HUES64 (cell line): ENCODE measurements around the gene FCHSD1.

Experiments
- H3K27ac ChIP-seq: 2 replicates; pipeline ENCODE4 v1.7.0; 2013; ENCODE audit warnings: low read depth, low read length, inconsistent platforms
- H3K27me3 ChIP-seq: 2 replicates; pipeline ENCODE4 v1.6.1; 2013; ENCODE audit warnings: mild to moderate bottlenecking, low read length; ENCODE audit not compliant: insufficient read depth
- H3K36me3 ChIP-seq: 2 replicates; pipeline ENCODE4 v1.6.1; 2013; ENCODE audit warnings: mild to moderate bottlenecking, low read length; ENCODE audit not compliant: insufficient read depth
- H3K4me1 ChIP-seq: 2 replicates; pipeline ENCODE4 v1.6.1; 2013; ENCODE audit warnings: mild to moderate bottlenecking, low read length, moderate library complexity; ENCODE audit not compliant: insufficient read depth
- H3K4me3 ChIP-seq: 2 replicates; pipeline ENCODE4 v1.5.1; 2013; ENCODE audit warnings: mild to moderate bottlenecking, low read length, moderate library complexity
- H3K9ac ChIP-seq: 2 replicates; pipeline ENCODE4 v1.6.1; 2013; ENCODE audit warnings: mild to moderate bottlenecking, low read depth, low read length
- H3K9me3 ChIP-seq: 2 replicates; pipeline ENCODE4 v1.6.1; 2013; ENCODE audit warnings: low read depth, low read length; ENCODE audit not compliant: insufficient read depth
- WGBS: fragments of 150-250, 120-280 bp; methylation state at CpG from one replicate; pipeline ENCODE4 v1.1.7; 2013; ENCODE audit warnings: missing lambda C conversion rate; 5-methylcytosine and 5-hydroxymethylcytosine counted together

FCHSD1 gene

GRCh38 chr5:141596867-141597266 is 54.4 kb downstream of the FCHSD1 start:
- H3K4me1 ChIP-seq, result no peaks in the 10 kb centered on the region
- H3K36me3 ChIP-seq, result peaks cover 3% of the 10 kb centered on the region; the same call in 1 of the 2 replicates
- no peak overlapping the region for H3K9ac ChIP-seq
- H3K27ac ChIP-seq, result no peak overlapping the region
- H3K9me3 ChIP-seq, result no peaks in the 10 kb centered on the region
- no peaks in the 10 kb centered on the region for H3K27me3 ChIP-seq
- H3K4me3 ChIP-seq, result no peak overlapping the region
- WGBS, result 92% methylated on average over 1 of the region's 1 CpG

DNA sequence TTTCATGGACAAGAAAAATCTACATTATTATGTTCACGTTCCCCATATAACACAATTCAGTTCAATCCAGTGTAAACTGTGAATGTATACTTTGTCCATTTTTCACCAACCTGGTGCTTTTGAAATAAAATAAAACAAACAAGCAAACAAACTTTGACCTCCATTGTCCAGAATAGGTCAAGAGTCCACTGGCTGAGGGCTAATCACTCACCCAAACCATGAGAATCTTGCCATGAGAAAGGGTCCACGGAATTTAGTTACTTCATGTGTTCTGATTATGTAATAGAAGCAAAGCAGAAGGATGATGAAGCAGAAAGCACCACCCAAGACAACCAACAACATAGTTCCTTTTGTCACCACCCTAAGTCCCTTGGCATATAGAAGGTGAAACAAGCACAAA is 61.1 kb downstream of the FCHSD1 start:
- 98% methylated on average over 2 of the region's 2 CpGs for WGBS
- Histone ChIP-seq H3K9ac (no peak overlapping the region), H3K27me3 (no peaks in the 10 kb centered on the region), H3K9me3 (no peaks in the 10 kb centered on the region), H3K4me3 (no peak overlapping the region), H3K36me3 (peaks cover 32% of the 10 kb centered on the region), H3K4me1 (no peaks in the 10 kb centered on the region), H3K27ac (no peak overlapping the region)
